ENCODE results near the gene PCOLCE2. TPM values are rescaled to one million over a fixed set of nuclear protein-coding genes. Genes with fewer than 3 reads are reported as not detected.

PCOLCE2 gene, protein sequence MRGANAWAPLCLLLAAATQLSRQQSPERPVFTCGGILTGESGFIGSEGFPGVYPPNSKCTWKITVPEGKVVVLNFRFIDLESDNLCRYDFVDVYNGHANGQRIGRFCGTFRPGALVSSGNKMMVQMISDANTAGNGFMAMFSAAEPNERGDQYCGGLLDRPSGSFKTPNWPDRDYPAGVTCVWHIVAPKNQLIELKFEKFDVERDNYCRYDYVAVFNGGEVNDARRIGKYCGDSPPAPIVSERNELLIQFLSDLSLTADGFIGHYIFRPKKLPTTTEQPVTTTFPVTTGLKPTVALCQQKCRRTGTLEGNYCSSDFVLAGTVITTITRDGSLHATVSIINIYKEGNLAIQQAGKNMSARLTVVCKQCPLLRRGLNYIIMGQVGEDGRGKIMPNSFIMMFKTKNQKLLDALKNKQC
- total RNA-seq (2022) (3.2 and 3.4 TPM in 2 replicates), Bru-seq, nascent RNA (percentile 34 among the genes with signal in this experiment), BruChase-seq, experiment 1, labeled RNA remaining after a 6-hour chase (percentile 27 among the genes with signal in this experiment), BruChase-seq, experiment 2, labeled RNA remaining after a 2-hour chase (percentile 32 among the genes with signal in this experiment)
- long read RNA-seq, transcript PCOLCE2-201 (9 exons, 2,021 nt): major isoform, 13 of 14 reads
- long read RNA-seq, partial matches to known transcripts: 1 of 14 reads
- long read RNA-seq, other reads (novel, unspliced or antisense): 0 of 14 reads

DNA sequence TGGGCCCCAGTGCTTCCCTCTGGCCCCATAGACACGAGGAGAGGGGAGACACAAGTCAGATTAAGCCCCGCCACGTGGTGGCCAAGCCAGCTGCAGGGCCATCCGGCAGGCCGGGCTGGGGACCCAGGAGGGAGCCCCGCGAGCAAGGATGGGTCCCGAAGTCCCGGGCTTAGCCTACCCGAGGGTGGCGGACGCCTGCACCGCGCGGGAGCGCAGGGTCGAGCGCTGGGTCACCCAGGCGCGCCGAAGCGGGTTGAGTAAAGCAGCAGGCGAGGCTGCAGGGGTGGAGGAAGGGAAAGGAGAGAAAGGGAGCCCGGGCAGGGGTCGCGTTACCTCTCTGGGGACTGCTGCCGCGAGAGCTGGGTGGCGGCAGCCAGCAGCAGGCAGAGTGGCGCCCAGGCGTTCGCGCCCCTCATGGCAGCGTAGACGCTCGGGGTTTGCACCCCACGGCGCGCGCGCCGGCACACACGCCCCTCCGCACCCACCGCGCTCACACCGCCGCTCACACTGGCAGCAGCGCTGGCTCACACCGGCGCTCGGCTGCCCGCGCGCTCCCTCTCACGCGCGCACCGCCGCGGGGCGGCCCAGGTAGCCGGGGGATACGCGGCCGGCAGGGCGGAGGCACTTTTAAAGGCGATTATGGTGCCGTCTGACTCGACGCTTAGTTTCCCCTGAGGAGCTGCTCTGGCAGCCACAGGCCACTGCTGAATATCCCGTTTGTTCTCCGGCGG is at the start of gene PCOLCE2:
TSS of gene PCOLCE2 (minus strand) at position 603 of the 731 bp plus-strand sequence. CDS start at position 416, 187 bp downstream.
- Mint-ChIP-seq H3K9me3 (ENCODE audit: unreplicated experiment) (no peaks in the 10 kb centered on the region), H3K4me3 (ENCODE audit: unreplicated experiment) (peak within 1 kb of the TSS; percentile 75), H3K36me3 (ENCODE audit: insufficient read depth, unreplicated experiment) (no peaks in the 10 kb centered on the region), H3K4me1 (ENCODE audit: insufficient read depth, unreplicated experiment) (no peaks in the 10 kb centered on the region), H3K27me3 (ENCODE audit: insufficient read depth, unreplicated experiment) (no peaks in the 10 kb centered on the region), H3K27ac (ENCODE audit: low read depth, unreplicated experiment) (no peak within 1 kb of the TSS)
- intact Hi-C loops (cut with micrococcal nuclease): no loop called here
- peak; percentile 16 for DNase-seq (ENCODE audit: unreplicated experiment)
- BruUV-seq (replicated peaks): no TSS peak
- ChIA-PET CTCF (interaction anchor here (0.5 to 1.3 kb wide), 6 partner anchors 14 to 487 kb away, joined by 3 read pairs; partner anchors contain the start of gene ATR), POLR2A (interaction anchor here (0.8 to 1.1 kb wide), 2 partner anchors 25 to 114 kb away, joined by 3 to 4 read pairs; no protein-coding TSS in a partner anchor)
- TF ChIP-seq, protein P1, sequence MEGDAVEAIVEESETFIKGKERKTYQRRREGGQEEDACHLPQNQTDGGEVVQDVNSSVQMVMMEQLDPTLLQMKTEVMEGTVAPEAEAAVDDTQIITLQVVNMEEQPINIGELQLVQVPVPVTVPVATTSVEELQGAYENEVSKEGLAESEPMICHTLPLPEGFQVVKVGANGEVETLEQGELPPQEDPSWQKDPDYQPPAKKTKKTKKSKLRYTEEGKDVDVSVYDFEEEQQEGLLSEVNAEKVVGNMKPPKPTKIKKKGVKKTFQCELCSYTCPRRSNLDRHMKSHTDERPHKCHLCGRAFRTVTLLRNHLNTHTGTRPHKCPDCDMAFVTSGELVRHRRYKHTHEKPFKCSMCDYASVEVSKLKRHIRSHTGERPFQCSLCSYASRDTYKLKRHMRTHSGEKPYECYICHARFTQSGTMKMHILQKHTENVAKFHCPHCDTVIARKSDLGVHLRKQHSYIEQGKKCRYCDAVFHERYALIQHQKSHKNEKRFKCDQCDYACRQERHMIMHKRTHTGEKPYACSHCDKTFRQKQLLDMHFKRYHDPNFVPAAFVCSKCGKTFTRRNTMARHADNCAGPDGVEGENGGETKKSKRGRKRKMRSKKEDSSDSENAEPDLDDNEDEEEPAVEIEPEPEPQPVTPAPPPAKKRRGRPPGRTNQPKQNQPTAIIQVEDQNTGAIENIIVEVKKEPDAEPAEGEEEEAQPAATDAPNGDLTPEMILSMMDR (IDR thresholded peaks at IDR 0.05; ENCODE audit: unreplicated experiment): no peak

DNA sequence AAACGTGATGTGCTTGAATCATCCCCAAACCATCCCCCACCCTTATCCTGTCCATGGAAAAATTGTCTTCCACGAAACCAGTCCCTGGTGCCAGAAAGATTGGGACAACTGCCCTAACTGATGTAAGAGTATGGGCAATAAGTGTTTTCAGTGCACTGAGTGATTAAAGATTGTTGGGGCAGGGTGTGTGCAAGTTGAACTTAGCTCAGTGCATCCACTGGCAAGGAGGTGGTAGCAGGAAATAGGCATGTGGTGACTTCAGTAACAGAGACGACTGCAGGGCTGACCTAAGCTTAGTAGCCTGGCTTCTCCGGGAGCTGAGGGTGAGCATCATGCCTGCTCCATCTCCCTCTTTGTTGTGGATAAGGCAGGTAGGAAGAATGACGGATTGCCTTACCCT is 47.1 kb upstream of the PCOLCE2 start:
- intact Hi-C loops (cut with micrococcal nuclease): no loop called here
- DNase-seq (ENCODE audit: unreplicated experiment): no peak
- CTCF ChIA-PET: interaction anchor here (0.7 to 1.3 kb wide), 2 partner anchors 9 to 92 kb away, joined by 3 read pairs; no protein-coding TSS in a partner anchor
- Mint-ChIP-seq H3K27me3 (ENCODE audit: insufficient read depth, unreplicated experiment) (no peaks in the 10 kb centered on the region), H3K36me3 (ENCODE audit: insufficient read depth, unreplicated experiment) (no peaks in the 10 kb centered on the region), H3K27ac (ENCODE audit: low read depth, unreplicated experiment) (no peak overlapping the region), H3K9me3 (ENCODE audit: unreplicated experiment) (no peaks in the 10 kb centered on the region), H3K4me3 (ENCODE audit: unreplicated experiment) (no peak overlapping the region), H3K4me1 (ENCODE audit: insufficient read depth, unreplicated experiment) (no peaks in the 10 kb centered on the region)
- TF ChIP-seq, protein P1 (IDR thresholded peaks at IDR 0.05; ENCODE audit: unreplicated experiment): no peak
- BruUV-seq (replicated peaks): no TSS peak
- POLR2A ChIA-PET: interaction anchor here (1.0 kb wide), 1 partner anchor 14 kb away, joined by 3 read pairs; no protein-coding TSS in a partner anchor

DNA sequence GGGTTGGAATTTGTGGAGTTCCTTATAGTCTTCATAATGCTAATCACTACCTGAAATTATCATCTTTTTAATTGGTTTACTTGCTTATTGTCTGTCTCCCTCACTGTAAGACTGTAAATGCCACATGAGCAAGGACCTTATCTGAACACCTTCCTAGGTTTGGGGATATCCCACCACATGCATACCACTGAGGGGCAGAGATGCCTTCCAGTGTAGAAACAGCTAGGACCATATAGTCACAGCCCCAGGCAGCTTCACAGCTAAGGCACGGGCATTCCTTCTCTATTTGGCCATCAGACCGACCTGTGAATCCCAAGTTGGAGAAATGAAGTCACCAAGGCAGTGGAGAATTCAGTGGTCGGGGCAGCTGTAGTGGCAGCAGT is 46.0 kb upstream of the PCOLCE2 start:
- H3K36me3 Mint-ChIP-seq (ENCODE audit: insufficient read depth, unreplicated experiment): no peaks in the 10 kb centered on the region
- H3K9me3 Mint-ChIP-seq (ENCODE audit: unreplicated experiment): no peaks in the 10 kb centered on the region
- ChIA-PET POLR2A (no interaction called here), CTCF (interaction anchor here (1.3 kb wide), 1 partner anchor 91 kb away, joined by 3 read pairs; no protein-coding TSS in a partner anchor)
- no peaks in the 10 kb centered on the region for H3K27me3 Mint-ChIP-seq (ENCODE audit: insufficient read depth, unreplicated experiment)
- no peaks in the 10 kb centered on the region for H3K4me1 Mint-ChIP-seq (ENCODE audit: insufficient read depth, unreplicated experiment)
- no peak overlapping the region for H3K27ac Mint-ChIP-seq (ENCODE audit: low read depth, unreplicated experiment)
- BruUV-seq (replicated peaks): no TSS peak
- intact Hi-C loops (cut with micrococcal nuclease): no loop called here
- TF ChIP-seq, protein P1 (IDR thresholded peaks at IDR 0.05; ENCODE audit: unreplicated experiment): no peak
- H3K4me3 Mint-ChIP-seq (ENCODE audit: unreplicated experiment): no peak overlapping the region
- no peak for DNase-seq (ENCODE audit: unreplicated experiment)

All from MCF 10A (cell line).